ENCODE results near the gene PIEZO1. TPM values are rescaled to one million over a fixed set of nuclear protein-coding genes. Genes with fewer than 3 reads are reported as not detected.

The PIEZO1 gene
- total RNA-seq, 1 experiment from 2014 or later: 47.1 TPM

DNA sequence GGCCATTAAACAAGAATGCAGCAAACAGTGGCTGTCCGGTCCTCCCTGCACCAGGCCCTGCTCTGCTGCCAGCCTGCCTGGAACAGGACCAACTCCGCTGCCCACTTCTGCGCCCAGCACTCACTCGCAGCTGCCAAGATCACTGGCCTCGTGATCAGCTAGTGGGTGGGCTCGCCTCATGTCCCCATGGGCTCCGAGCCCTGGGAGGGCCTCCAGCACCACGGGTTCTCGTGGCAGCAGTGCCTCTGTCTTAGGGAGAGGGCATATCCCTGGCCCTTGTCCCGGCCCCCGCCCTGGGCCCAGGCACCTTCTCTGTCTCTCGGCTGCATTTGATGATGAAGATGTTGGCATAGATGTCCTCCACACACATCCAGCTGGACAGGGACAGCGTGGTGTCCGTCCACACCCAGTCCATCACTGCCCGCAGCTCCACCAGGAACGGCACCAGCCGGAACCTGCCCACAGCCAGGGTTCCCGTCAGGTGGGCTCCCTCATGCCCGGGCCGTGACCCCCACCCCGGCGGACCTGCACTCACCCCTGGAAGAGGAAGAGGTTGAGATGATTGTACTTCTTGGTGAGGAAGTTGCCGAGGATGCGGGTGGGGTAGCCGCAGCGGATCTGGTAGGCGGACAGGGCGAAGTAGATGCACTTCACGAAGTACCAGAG lies 65.6 kb downstream of the PIEZO1 start:
- DNase-seq (ENCODE audit: low spot score): no peak

DNA sequence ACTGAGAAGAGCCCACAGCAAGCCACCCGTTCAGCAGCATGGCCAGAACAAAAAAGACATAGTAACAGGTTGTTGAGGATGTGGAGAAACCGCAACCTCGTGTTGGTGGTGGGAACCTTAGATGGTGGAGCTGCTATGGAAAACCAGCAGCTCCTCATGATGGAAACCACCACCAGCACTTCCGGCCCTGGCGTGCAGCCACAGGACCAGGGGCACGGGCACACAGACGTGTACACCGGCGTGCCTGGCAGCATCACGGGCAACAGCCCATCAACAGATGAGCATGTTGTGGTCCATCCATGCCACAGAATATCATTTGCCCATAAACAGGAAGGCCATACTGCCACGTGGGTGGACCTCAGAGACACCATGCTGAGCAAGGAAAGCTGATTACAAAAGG lies 66.8 kb downstream of the PIEZO1 start:
- DNase-seq (ENCODE audit: low spot score): no peak

DNA sequence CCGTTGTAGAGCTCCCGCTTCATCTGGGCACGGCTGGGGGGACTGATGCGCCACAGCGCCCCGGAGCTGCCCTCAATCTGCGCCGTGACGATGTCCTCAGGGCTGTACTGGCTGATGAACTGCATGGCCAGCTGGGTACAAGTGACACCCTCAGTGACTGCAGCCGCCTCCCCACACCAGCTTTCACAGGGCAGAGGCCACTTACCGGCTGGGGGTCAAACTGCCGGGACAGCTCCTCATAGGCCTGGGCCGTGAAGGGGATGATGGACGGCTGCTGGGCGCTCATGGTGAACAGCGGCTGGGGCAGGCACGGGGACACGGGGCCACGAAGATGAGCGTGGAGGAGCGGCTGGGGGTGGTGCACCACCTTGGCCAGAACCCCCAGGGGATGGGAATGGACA lies 68.4 kb downstream of the PIEZO1 start:
- DNase-seq (ENCODE audit: low spot score): no peak

DNA sequence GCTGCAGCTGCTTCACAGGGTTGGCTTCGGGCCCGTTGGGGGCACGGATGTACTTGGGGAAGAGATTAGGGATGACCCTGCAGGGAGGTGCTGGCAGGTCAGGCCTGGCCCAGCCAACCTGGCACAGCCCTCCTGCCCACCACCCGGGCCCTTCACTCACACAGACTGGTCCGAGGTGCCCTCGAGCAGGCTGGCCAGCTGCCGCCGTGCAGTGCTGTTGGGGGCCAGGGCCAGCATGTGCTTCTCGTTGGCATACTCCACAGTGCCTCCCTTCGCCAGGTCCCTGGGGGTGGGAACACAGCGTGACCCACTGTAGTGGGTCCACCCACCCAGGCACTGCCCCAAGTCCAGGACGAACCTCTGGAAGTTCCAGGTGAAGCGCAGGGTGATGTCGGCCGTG lies 68.8 kb downstream of the PIEZO1 start:
- no peak for DNase-seq (ENCODE audit: low spot score)

DNA sequence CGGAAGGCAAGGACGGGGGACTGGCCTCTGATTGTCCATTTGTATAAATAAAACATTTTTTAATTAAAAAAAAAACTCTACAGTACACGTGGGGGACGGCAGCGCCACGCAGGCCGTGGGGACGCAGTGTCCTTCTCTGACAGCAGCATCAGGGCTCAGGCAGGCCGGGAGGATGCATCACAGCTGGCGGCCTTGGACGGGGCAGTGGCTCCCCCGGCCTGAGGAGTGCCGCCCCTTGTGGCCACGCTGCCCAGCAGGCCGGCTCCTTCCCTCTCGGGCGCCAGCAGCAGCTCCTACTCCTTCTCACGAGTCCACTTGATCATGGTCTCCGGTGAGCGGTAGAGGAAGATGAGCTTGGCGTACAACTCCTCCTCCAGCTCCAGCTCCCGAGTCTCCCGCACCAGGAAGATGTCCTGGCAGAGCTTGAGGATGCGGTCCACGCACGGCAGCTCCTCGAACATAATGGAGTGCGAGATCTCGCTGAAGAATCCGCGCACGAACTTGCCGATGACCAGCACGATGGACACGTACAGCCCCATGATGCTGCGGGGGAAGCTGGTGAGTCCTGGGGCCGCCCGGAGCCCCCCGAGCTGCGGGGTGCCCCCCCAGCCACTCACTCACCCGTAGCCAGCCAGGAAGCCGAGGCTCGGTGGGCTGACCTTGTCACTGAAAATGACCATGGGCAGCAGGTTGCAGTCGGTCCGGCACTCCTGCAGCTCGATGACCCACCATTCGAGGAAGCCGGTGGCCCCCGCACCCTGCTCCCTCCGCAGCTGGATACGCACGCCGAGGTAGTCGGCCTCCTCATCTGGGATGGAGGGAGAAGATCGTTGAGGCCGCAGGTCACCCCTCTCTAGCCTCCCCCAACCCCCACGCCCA lies 69.5 kb downstream of the PIEZO1 start:
- no peak for DNase-seq (ENCODE audit: low spot score)

DNA sequence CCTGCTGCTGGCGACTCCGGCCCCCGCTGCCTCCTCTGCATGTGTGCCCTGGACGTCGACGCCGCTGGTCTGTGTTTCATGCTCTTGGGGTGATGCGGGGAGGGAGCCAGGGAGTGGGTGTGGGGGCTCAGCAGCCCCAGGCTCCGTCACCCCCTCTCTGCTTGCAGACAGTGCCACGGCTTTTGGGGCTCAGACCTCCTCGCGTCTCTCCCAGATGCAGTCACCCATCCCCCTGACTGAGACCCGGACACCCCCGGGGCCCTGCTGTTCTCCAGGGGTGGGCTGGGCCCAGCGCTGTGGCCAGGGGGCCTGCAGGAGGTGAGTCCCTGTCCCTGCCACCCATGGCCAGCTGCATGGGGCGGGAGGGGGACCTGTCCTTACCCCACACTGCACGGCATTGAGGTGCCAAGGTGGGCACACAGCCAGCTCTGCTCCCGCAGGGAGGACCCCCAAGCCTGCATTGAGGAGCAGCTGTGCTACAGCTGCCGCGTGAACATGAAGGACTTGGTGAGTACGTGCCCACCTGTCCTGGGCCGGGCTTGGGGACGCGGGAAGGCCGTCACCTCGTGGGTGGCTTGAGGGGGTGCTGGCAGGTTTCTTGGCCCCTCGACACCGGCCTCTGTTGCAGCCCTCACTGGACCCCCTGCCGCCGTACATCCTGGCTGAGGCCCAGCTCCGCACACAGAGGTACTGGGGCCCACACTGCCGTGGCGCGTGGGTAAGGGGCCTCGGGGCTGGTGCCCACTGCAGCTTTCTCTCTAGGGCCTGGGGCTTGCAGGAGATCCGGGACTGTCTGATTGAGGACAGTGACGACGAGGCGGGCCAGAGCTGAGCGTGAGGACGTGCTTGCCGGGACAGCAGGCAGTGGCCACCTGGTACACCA lies 70.4 kb downstream of the PIEZO1 start:
- DNase-seq (ENCODE audit: low spot score): no peak

DNA sequence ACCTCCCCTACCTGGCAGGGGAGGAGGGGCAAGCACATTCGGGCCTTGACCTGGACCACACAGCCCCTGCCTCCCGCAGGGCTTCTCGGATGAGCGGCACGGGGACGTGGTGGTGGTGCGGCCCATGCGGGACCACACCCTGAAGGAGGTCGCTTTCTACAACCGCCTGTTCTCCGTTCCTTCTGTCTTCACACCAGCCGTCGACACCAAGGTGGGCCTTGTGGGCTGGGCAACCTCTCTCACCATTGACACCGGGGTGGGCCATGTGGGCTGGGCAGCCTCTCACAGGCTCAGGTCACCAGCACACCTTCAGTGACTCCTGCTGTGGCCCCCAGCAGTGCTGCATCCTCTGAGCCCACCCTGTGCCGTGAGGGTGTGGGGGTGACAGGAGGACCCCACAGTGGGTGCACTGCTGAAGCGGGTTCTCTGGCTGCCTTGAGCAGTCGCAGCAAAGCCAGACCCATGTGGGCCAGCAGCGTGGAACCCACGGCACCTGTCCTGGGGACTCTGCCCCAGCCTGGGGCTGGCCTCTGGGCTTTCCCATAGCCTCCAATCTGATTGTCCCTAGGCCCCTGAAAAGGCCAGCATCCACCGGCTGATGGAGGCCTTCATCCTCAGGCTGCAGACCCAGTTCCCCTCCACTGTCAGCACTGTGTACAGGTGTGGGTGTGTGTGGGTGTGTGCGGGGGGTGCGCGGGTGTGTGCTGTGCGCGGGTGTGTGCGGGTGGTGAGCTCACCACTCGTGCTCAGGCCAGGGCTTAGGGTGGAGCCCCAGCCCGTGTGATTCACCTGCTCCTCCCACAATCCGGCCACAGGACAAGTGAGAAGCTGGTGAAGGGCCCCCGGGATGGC lies 71.2 kb downstream of the PIEZO1 start:
- no peak for DNase-seq (ENCODE audit: low spot score)

GRCh38 chr16:88713054-88713453 lies 72.0 kb downstream of the PIEZO1 start:
- no peak for DNase-seq (ENCODE audit: low spot score)

- no peak for DNase-seq (ENCODE audit: low spot score)
Measured at GRCh38 chr16:88712362-88712979, 72.5 kb downstream of the PIEZO1 start.

DNA sequence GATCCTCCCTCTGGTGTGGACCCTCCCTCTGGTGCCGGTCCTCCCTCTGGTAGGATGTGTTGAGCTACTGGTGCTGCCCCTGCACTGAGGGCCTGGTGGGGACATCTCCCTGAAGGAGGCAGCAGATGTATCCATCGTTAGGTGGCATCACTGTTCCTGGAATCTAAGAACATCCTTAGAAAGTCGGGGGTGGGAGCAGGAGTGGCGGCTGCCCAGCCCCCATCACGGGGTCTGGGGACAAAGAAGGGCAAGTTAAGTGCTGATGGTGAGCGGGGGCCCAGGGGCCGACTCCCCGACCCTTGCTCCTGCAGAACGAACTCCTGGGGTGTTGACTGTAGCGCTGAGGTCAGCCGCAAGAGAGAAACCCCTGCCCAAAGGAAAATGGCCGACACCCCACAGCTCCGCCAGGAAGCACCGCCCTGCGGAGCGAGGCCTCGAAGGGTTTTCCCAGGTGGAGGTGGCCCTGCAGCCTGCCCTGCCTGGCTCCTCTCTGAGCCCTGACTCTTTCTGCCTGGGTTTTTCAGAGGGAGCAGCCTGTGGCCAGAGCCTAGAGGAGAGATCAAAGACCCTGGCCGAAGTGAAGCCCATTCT lies 73.2 kb downstream of the PIEZO1 start:
- DNase-seq (ENCODE audit: low spot score): no peak

DNA sequence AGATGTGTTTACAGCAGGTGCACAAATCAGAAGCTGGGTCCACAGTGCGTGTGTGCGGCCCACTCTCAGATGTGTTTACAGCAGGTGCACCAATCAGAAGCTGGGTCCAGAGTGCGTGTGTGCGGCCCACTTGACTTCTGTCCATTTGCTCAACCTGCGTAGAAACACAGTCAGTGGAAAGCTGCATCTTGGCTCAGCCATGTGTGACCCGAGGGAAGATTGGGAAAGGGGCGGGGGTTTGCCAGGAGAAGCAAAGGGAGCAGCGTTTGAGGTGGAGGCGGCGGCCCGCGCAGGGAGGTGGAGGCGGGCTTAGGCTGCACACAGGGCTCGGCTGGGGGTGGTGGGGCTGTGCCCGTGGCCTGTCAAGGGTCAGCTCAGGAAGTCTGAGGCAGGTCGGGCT lies 74.5 kb downstream of the PIEZO1 start:
- no peak for DNase-seq (ENCODE audit: low spot score)

GRCh38 chr16:88706965-88707826 lies 77.8 kb downstream of the PIEZO1 start:
- DNase-seq (ENCODE audit: low spot score): no peak

DNA sequence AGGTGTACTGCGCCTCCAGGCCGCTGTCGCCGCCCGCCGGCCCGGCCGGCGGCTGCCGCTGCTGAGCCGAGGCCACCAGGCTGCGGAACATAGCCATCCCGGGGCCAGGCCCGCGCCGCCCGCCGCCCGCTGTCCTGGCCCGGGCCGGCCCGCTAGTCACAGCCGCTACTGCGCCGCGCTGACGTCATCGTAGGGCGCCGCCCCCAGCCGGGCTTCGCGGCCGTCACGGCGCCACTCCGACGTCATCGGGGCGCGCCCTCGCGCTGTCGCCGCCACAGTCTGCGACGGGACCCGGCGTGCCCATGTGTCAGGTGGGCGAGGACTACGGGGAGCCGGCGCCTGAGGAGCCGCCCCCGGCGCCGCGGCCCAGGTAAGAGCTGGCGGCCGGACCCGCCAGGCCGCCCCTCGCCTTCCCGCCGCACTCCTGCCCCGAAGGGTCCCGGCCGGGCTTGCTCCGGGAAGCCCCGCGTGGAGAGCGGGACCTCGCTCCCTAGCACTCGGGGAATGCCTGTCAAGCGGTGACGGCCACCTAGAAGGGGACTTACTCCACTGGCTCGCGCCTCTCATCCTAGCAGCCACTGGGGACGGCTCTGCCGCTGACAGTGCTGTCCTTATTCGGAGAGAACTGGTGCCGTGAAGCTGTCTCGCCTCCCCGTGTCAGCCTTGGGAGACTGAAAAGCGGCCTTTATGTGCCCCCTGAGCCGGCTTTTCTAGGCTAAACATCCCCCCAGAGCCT lies 78.6 kb downstream of the PIEZO1 start, which contains the start of the genes CTU2 and RNF166:
CTU2 (plus strand) TSS at position 275 of the 736 bp plus-strand sequence; CDS start at position 303, 28 bp downstream.
RNF166 (minus strand) TSS at position 180 of the 736 bp plus-strand sequence; CDS start at position 97, 83 bp downstream.
- DNase-seq (ENCODE audit: low spot score): peak; percentile 86

DNA sequence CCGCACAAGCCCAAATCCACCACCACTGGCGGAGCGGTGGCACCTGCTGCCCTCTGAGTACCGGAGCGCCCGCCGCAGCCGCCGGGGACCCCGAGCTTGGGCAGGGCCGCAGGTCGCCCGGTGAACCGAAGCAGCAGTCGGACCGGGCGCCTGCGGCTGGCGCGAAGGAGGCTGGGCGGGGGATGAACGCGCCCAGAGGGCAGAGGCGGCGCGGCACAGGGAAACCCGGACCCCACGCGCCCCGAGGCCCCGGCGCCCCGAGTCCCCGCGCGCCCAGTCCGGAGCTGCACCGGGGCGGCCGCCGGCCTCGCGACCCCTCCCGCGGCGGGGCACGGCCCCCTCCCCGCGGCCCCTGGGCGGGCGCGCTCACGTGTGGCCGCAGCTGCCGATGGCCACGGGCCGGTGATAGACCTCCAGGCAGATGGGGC lies 79.2 kb downstream of the PIEZO1 start:
- no peak for DNase-seq (ENCODE audit: low spot score)

DNA sequence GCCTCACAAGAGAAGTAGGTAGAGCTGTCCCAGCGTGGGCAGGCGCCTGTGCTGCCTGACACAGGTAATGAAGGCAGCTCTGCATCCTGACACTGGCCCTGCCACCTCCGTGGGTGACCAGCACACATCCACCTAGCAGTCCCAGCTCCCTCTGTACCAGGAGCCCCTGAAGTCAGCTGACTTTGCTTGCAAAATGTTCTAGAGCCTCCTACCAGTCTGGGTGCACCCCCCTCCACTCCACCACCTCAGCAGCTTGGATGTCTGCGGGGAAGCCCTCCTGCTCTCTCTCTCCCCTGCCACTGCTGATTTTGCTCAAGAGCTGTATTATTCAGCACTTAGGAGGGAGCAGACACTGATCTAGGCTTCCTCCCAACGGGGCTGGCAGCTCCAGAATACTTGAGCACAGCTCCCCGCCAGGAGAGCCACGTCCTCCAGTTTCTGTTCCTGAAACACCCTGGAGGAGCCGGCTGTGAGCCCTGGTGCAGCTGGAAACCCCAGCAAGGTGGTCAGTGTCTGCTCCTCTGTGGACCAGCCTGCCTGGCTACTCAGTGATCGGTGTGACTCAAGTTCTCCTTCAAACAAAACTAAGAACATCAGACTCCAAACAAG lies 79.8 kb downstream of the PIEZO1 start:
- DNase-seq (ENCODE audit: low spot score): no peak

DNA sequence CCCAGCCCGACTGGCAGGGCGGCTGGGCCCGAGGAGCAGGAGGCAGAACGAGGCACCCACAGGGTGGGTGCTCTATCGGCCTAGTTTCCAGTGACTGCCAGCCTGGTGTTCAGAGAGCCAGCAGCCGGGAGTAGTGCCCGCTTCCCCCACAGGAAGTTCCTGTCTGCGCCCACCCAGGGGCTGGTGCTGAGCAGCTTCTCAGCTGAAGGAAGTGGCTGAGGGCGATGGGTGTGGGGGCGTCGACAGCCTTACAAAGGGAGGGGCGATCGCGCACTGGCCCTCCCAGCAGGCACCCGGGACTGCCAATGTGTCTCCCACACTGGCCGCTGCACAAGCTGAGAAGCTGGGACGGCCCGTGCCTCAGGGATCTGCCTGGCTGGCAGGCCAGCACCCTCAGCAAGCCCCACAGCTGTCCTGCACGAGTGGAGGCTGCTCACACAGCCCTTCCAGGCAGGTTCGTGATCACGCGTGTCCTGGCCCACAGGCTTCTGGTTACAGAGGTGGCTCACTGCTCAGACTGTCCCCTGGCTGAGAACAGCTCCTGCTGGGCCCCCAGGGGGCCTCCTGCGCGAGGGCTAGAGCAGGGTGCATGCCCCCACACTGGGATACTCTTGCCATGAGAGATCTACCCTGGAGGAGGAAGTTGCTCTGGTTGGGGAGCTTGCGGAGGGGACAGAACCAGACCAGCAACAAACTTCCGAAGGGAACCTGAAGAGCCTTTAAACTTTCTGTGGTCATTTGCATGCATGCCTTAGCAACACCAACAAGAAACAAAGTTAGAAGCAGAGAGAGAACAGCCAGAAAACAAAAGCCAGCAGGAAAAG lies 81.3 kb downstream of the PIEZO1 start:
- no peak for DNase-seq (ENCODE audit: low spot score)
